Astrocyte (in vitro differentiated cells and primary cell): ENCODE data around the gene SPEF1. TPM values are rescaled to one million over a fixed set of nuclear protein-coding genes. Genes with fewer than 3 reads are reported as not detected.

ENCODE experiments used
- DNase-seq: peaks from one replicate; pipeline ENCODE4 v3.0.0-alpha.2; 2010; ENCODE audit warnings: low read depth
- FAIRE-seq: peaks from 2 replicates; lab custom pipeline; 2011; peaks lifted over from hg19 to GRCh38; lab: Jason Lieb, UNC
- H2AFZ ChIP-seq: 2 replicates; pipeline ENCODE4 v1.6.0; 2012; ENCODE audit warnings: low read depth, low read length, inconsistent platforms
- H3K27ac ChIP-seq: 2 replicates; pipeline ENCODE4 v1.5.1; 2011; ENCODE audit warnings: low read depth, low read length, inconsistent platforms
- H3K27me3 ChIP-seq: 2 replicates; pipeline ENCODE4 v1.6.0; 2011; ENCODE audit warnings: low read length, inconsistent platforms; ENCODE audit not compliant: insufficient read depth
- H3K36me3 ChIP-seq: 2 replicates; pipeline ENCODE4 v1.5.1; 2011; ENCODE audit warnings: low read length, inconsistent platforms; ENCODE audit not compliant: insufficient read depth
- H3K4me1 ChIP-seq: 2 replicates; pipeline ENCODE4 v1.5.1; 2011; ENCODE audit warnings: low read length, inconsistent platforms; ENCODE audit not compliant: insufficient read depth
- H3K4me2 ChIP-seq: 2 replicates; pipeline ENCODE4 v1.6.0; 2012; ENCODE audit warnings: low read length, inconsistent platforms
- H3K4me3 ChIP-seq: 2 replicates; pipeline ENCODE4 v1.5.1; 2011; ENCODE audit warnings: low read depth, mild to moderate bottlenecking, low read length, inconsistent platforms; ENCODE audit not compliant: insufficient read depth
- H3K79me2 ChIP-seq: 2 replicates; pipeline ENCODE4 v1.6.0; 2012; ENCODE audit warnings: mild to moderate bottlenecking, low read length, inconsistent platforms; ENCODE audit not compliant: insufficient read depth
- H3K9ac ChIP-seq: 2 replicates; pipeline ENCODE4 v1.6.0; 2012; ENCODE audit warnings: mild to moderate bottlenecking, low read length, inconsistent platforms
- H3K9me3 ChIP-seq: 2 replicates; pipeline ENCODE4 v1.5.1; 2012; ENCODE audit warnings: low read depth, mild to moderate bottlenecking, low read length, inconsistent platforms; ENCODE audit not compliant: insufficient read depth
- H4K20me1 ChIP-seq: 2 replicates; pipeline ENCODE4 v1.6.0; 2012; ENCODE audit warnings: low read length, inconsistent platforms; ENCODE audit not compliant: insufficient read depth
- H3K27ac Mint-ChIP-seq: one replicate; pipeline ENCODE4 v1.8.0; 2021; ENCODE audit warnings: mild to moderate bottlenecking, mixed read lengths; ENCODE audit not compliant: unreplicated experiment
- H3K27me3 Mint-ChIP-seq: one replicate; pipeline ENCODE4 v1.8.0; 2021; ENCODE audit warnings: low read depth, mixed read lengths; ENCODE audit not compliant: unreplicated experiment
- H3K36me3 Mint-ChIP-seq: one replicate; pipeline ENCODE4 v1.8.0; 2021; ENCODE audit warnings: low read depth, mixed read lengths; ENCODE audit not compliant: unreplicated experiment
- H3K4me1 Mint-ChIP-seq: one replicate; pipeline ENCODE4 v1.8.0; 2021; ENCODE audit warnings: low read depth, mixed read lengths; ENCODE audit not compliant: unreplicated experiment
- H3K4me3 Mint-ChIP-seq: one replicate; pipeline ENCODE4 v1.8.0; 2021; ENCODE audit warnings: mild to moderate bottlenecking, moderate library complexity, mixed read lengths; ENCODE audit not compliant: unreplicated experiment
- H3K9me3 Mint-ChIP-seq: one replicate; pipeline ENCODE4 v1.8.0; 2021; ENCODE audit warnings: mild to moderate bottlenecking, mixed read lengths; ENCODE audit not compliant: unreplicated experiment
- EZH2 ChIP-seq: IDR thresholded peaks from 2 replicates; pipeline ENCODE4 v1.6.1; 2012; ENCODE audit warnings: mild to moderate bottlenecking, low read length, inconsistent platforms; ENCODE audit not compliant: insufficient read depth
- total RNA-seq: library from RNA; stranded (reverse); gene quantifications from 2 replicates; pipeline ENCODE4 v1.2.1, GENCODE V29; 2021
- TF ChIP-seq, protein P1 (sequence below): IDR thresholded peaks from 2 replicates; pipeline ENCODE4 v1.5.1; 2011; ENCODE audit warnings: low read depth, mild to moderate bottlenecking, inconsistent platforms, low read length, moderate library complexity; ENCODE audit not compliant: insufficient read depth

Gene SPEF1
- total RNA-seq, 1 donor from 2014 or later = 0.45 TPM

GRCh38 chr20:3768342-3769130, 12.7 kb downstream of the SPEF1 start:
- peaks cover 37% of the 10 kb centered on the region for H3K79me2 ChIP-seq
- peaks cover 17% of the 10 kb centered on the region for H4K20me1 ChIP-seq
- no peaks in the 10 kb centered on the region for H3K9me3 ChIP-seq
- H3K36me3 ChIP-seq = no peaks in the 10 kb centered on the region
- peaks cover 35% of the 10 kb centered on the region for H3K4me1 ChIP-seq
- no peak for FAIRE-seq
- Mint-ChIP-seq H3K27ac (peak overlapping the region; percentile 91), H3K9me3 (no peaks in the 10 kb centered on the region), H3K36me3 (no peaks in the 10 kb centered on the region), H3K4me1 (peaks cover 6% of the 10 kb centered on the region), H3K4me3 (peak overlapping the region; percentile 86), H3K27me3 (peaks cover 2% of the 10 kb centered on the region)
- peak overlapping the region; percentile 100 for H3K4me2 ChIP-seq
- TF ChIP-seq, protein P1, sequence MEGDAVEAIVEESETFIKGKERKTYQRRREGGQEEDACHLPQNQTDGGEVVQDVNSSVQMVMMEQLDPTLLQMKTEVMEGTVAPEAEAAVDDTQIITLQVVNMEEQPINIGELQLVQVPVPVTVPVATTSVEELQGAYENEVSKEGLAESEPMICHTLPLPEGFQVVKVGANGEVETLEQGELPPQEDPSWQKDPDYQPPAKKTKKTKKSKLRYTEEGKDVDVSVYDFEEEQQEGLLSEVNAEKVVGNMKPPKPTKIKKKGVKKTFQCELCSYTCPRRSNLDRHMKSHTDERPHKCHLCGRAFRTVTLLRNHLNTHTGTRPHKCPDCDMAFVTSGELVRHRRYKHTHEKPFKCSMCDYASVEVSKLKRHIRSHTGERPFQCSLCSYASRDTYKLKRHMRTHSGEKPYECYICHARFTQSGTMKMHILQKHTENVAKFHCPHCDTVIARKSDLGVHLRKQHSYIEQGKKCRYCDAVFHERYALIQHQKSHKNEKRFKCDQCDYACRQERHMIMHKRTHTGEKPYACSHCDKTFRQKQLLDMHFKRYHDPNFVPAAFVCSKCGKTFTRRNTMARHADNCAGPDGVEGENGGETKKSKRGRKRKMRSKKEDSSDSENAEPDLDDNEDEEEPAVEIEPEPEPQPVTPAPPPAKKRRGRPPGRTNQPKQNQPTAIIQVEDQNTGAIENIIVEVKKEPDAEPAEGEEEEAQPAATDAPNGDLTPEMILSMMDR = peak; percentile 19
- no peak for TF ChIP-seq EZH2
- peak; percentile 67 for DNase-seq
- peak overlapping the region; percentile 96 for H3K27ac ChIP-seq
- H2AFZ ChIP-seq = peak overlapping the region; percentile 80
- H3K4me3 ChIP-seq = peak overlapping the region; percentile 67
- peak overlapping the region; percentile 92 for H3K9ac ChIP-seq
- no peaks in the 10 kb centered on the region for H3K27me3 ChIP-seq

- Histone ChIP-seq H3K9me3 (no peaks in the 10 kb centered on the region), H3K27ac (peak within 1 kb of the TSS; percentile 96), H4K20me1 (peaks cover 17% of the 10 kb centered on the region), H3K4me2 (peak within 1 kb of the TSS; percentile 100), H2AFZ (peak within 1 kb of the TSS; percentile 80), H3K4me1 (peaks cover 35% of the 10 kb centered on the region), H3K4me3 (peak within 1 kb of the TSS; percentile 67), H3K79me2 (peaks cover 38% of the 10 kb centered on the region), H3K36me3 (no peaks in the 10 kb centered on the region), H3K9ac (peak within 1 kb of the TSS; percentile 92), H3K27me3 (no peaks in the 10 kb centered on the region)
- TF ChIP-seq EZH2 = no peak
- TF ChIP-seq, protein P1 = no peak
- Mint-ChIP-seq H3K4me1 (peaks cover 6% of the 10 kb centered on the region), H3K36me3 (no peaks in the 10 kb centered on the region), H3K9me3 (no peaks in the 10 kb centered on the region), H3K4me3 (peak within 1 kb of the TSS; percentile 89), H3K27ac (peak within 1 kb of the TSS; percentile 91), H3K27me3 (peaks cover 2% of the 10 kb centered on the region)
- FAIRE-seq (peak; percentile 43), DNase-seq (peak; percentile 92)
Observed at GRCh38 chr20:3767427-3768341, 13.6 kb downstream of the SPEF1 start, which contains the start of gene ADISSP. TSS of gene ADISSP (minus strand) at chr20:3767753. CDS start at chr20:3760100, 7,653 bp downstream.
